ENCODE results near the gene PRSS8.
A peak's percentile ranks its signal among the peaks of the same experiment; 100 is the strongest.
"Not testable (repeated sequence)": the region's sequence is repeated elsewhere in the genome, so short reads cannot be mapped to it uniquely, and the experiment has no call there.

Gene PRSS8

GRCh38 chr16:31105677-31106213, 29.8 kb downstream of the PRSS8 start:
- no peak for DNase-seq (ENCODE audit: low read depth in 2 of 2)

- DNase-seq (ENCODE audit: low read depth in 2 of 2) = not testable (repeated sequence)
These were observed 34.5 kb downstream of the PRSS8 start for GRCh38 chr16:31100876-31101641.

- no peak for DNase-seq (ENCODE audit: low read depth in 2 of 2)
These were observed 35.5 kb downstream of the PRSS8 start for GRCh38 chr16:31099860-31100638.

- DNase-seq (ENCODE audit: low read depth in 2 of 2) = peak; percentile 94 to 95
These were observed 41.0 kb downstream of the PRSS8 start, which contains the start of gene VKORC1 for GRCh38 chr16:31094424-31095120. Gene VKORC1 (minus strand): TSS chr16:31094797. CDS start chr16:31094729, 68 bp downstream.

- no peak for DNase-seq (ENCODE audit: low read depth in 2 of 2)
These were observed 41.5 kb downstream of the PRSS8 start for GRCh38 chr16:31094088-31094423.

GRCh38 chr16:31093132-31093703, 42.3 kb downstream of the PRSS8 start:
- DNase-seq (ENCODE audit: low read depth in 2 of 2) = no peak

- no peak for DNase-seq (ENCODE audit: low read depth in 2 of 2)
These were observed 43.2 kb downstream of the PRSS8 start for GRCh38 chr16:31092330-31092729.

GRCh38 chr16:31090540-31090939, 45.0 kb downstream of the PRSS8 start:
- no peak for DNase-seq (ENCODE audit: low read depth in 2 of 2)

GRCh38 chr16:31089199-31089598, 46.3 kb downstream of the PRSS8 start:
- no peak for DNase-seq (ENCODE audit: low read depth in 2 of 2)

- DNase-seq (ENCODE audit: low read depth in 2 of 2) = no peak
These were observed 46.9 kb downstream of the PRSS8 start, which contains the start of gene PRSS53 for GRCh38 chr16:31088459-31089183. Gene PRSS53 (minus strand): TSS chr16:31088943. CDS start chr16:31088809, 134 bp downstream.

- no peak for DNase-seq (ENCODE audit: low read depth in 2 of 2)
These were observed 47.6 kb downstream of the PRSS8 start for GRCh38 chr16:31087971-31088370.

GRCh38 chr16:31087481-31087880, 48.0 kb downstream of the PRSS8 start:
- DNase-seq (ENCODE audit: low read depth in 2 of 2) = no peak

- DNase-seq (ENCODE audit: low read depth in 2 of 2) = no peak
These were observed 49.0 kb downstream of the PRSS8 start for GRCh38 chr16:31086629-31086906.

- DNase-seq (ENCODE audit: low read depth in 2 of 2) = no peak
These were observed 49.5 kb downstream of the PRSS8 start for GRCh38 chr16:31085873-31086628.

- no peak for DNase-seq (ENCODE audit: low read depth in 2 of 2)
These were observed 50.1 kb downstream of the PRSS8 start for GRCh38 chr16:31085411-31085810.

GRCh38 chr16:31084584-31085302, 50.8 kb downstream of the PRSS8 start:
- no peak for DNase-seq (ENCODE audit: low read depth in 2 of 2)

- DNase-seq (ENCODE audit: low read depth in 2 of 2) = no peak
These were observed 51.5 kb downstream of the PRSS8 start for GRCh38 chr16:31083981-31084380.

GRCh38 chr16:31083556-31083955, 52.0 kb downstream of the PRSS8 start:
- DNase-seq (ENCODE audit: low read depth in 2 of 2) = no peak

GRCh38 chr16:31083081-31083480, 52.4 kb downstream of the PRSS8 start:
- DNase-seq (ENCODE audit: low read depth in 2 of 2) = no peak

All from fibroblast of skin of left quadriceps (primary cell).